ENCODE results near the gene GLP2R.

Gene GLP2R

GRCh38 chr17:9897372-9897968, 71.7 kb downstream of the GLP2R start:
- DNase-seq (ENCODE audit: extremely low spot score): no peak
- ChIA-PET CTCF (no interaction called here), POLR2A (no interaction called here)
- TF ChIP-seq ELF4 (IDR thresholded peaks at IDR 0.05): no peak
- no peak for TF ChIP-seq LEF1 (IDR thresholded peaks at IDR 0.05; ENCODE audit: borderline replicate concordance)
- no peak for TF ChIP-seq BHLHE40 (IDR thresholded peaks at IDR 0.05; ENCODE audit: borderline replicate concordance)
- no peak for TF ChIP-seq ARNT (IDR thresholded peaks at IDR 0.05)
- no peak for TF ChIP-seq SP1 (IDR thresholded peaks at IDR 0.05)
- no peak for TF ChIP-seq PKNOX1 (IDR thresholded peaks at IDR 0.05)
- TF ChIP-seq L3MBTL2 (conservative IDR thresholded peaks at IDR 0.05): no peak
- no peak for TF ChIP-seq FOXK2 (IDR thresholded peaks at IDR 0.05)
- no peak for TF ChIP-seq FOXM1 (IDR thresholded peaks at IDR 0.05; ENCODE audit: borderline replicate concordance)
- no peak for TF ChIP-seq CTBP1 (IDR thresholded peaks at IDR 0.05; ENCODE audit: borderline replicate concordance)
- no peak for TF ChIP-seq HDGF (IDR thresholded peaks at IDR 0.05; ENCODE audit: borderline replicate concordance)
- no peak for TF ChIP-seq TARDBP (IDR thresholded peaks at IDR 0.05)
- no peak for TF ChIP-seq ZNF384 (IDR thresholded peaks at IDR 0.05)
- TF ChIP-seq NFRKB (IDR thresholded peaks at IDR 0.05): no peak
- no peak for TF ChIP-seq SUZ12 (IDR thresholded peaks at IDR 0.05)
- TF ChIP-seq FOXA1 (IDR thresholded peaks at IDR 0.05): no peak

- DNase-seq (ENCODE audit: extremely low spot score): no peak
- ChIA-PET POLR2A (no interaction called here), CTCF (no interaction called here)
- TF ChIP-seq ELF4 (IDR thresholded peaks at IDR 0.05) (no peak), LEF1 (IDR thresholded peaks at IDR 0.05; ENCODE audit: borderline replicate concordance) (no peak), FOXK2 (IDR thresholded peaks at IDR 0.05) (no peak), PKNOX1 (IDR thresholded peaks at IDR 0.05) (no peak), L3MBTL2 (conservative IDR thresholded peaks at IDR 0.05) (no peak), FOXM1 (IDR thresholded peaks at IDR 0.05; ENCODE audit: borderline replicate concordance) (no peak), ZNF384 (IDR thresholded peaks at IDR 0.05) (no peak), BHLHE40 (IDR thresholded peaks at IDR 0.05; ENCODE audit: borderline replicate concordance) (no peak), FOXA1 (IDR thresholded peaks at IDR 0.05) (no peak), CTBP1 (IDR thresholded peaks at IDR 0.05; ENCODE audit: borderline replicate concordance) (no peak), TARDBP (IDR thresholded peaks at IDR 0.05) (no peak), HDGF (IDR thresholded peaks at IDR 0.05; ENCODE audit: borderline replicate concordance) (no peak), SUZ12 (IDR thresholded peaks at IDR 0.05) (no peak)
These were observed 73.1 kb downstream of the GLP2R start for GRCh38 chr17:9898812-9899211.

- POLR2A ChIA-PET: no interaction called here
- CTCF ChIA-PET: no interaction called here
- TF ChIP-seq SP1 (IDR thresholded peaks at IDR 0.05): no peak
- TF ChIP-seq BHLHE40 (IDR thresholded peaks at IDR 0.05; ENCODE audit: borderline replicate concordance): no peak
- no peak for TF ChIP-seq FOXK2 (IDR thresholded peaks at IDR 0.05)
- TF ChIP-seq FOXM1 (IDR thresholded peaks at IDR 0.05; ENCODE audit: borderline replicate concordance): no peak
- no peak for TF ChIP-seq NFRKB (IDR thresholded peaks at IDR 0.05)
- no peak for DNase-seq (ENCODE audit: extremely low spot score)
These were observed 73.7 kb downstream of the GLP2R start for GRCh38 chr17:9899280-9900043.

- ChIA-PET CTCF (interaction anchor here (0.9 to 1.0 kb wide), 2 partner anchors 10 kb away, joined by 3 read pairs; no protein-coding TSS in a partner anchor), POLR2A (no interaction called here)
- TF ChIP-seq SUZ12 (IDR thresholded peaks at IDR 0.05): no peak
- TF ChIP-seq PKNOX1 (IDR thresholded peaks at IDR 0.05): no peak
- no peak for TF ChIP-seq ARNT (IDR thresholded peaks at IDR 0.05)
- no peak for TF ChIP-seq FOXA1 (IDR thresholded peaks at IDR 0.05)
- no peak for TF ChIP-seq ELF4 (IDR thresholded peaks at IDR 0.05)
- TF ChIP-seq CTBP1 (IDR thresholded peaks at IDR 0.05; ENCODE audit: borderline replicate concordance): no peak
- TF ChIP-seq L3MBTL2 (conservative IDR thresholded peaks at IDR 0.05): no peak
- no peak for TF ChIP-seq HDGF (IDR thresholded peaks at IDR 0.05; ENCODE audit: borderline replicate concordance)
- no peak for TF ChIP-seq FOXK2 (IDR thresholded peaks at IDR 0.05)
- TF ChIP-seq NFRKB (IDR thresholded peaks at IDR 0.05): no peak
- no peak for DNase-seq (ENCODE audit: extremely low spot score)
These were observed 74.4 kb downstream of the GLP2R start for GRCh38 chr17:9900044-9900594.

- CTCF ChIA-PET: interaction anchor here (0.9 to 1.0 kb wide), 2 partner anchors 10 to 11 kb away, joined by 3 read pairs; no protein-coding TSS in a partner anchor
- POLR2A ChIA-PET: no interaction called here
- no peak for TF ChIP-seq SUZ12 (IDR thresholded peaks at IDR 0.05)
- TF ChIP-seq FOXM1 (IDR thresholded peaks at IDR 0.05; ENCODE audit: borderline replicate concordance): no peak
- no peak for TF ChIP-seq BHLHE40 (IDR thresholded peaks at IDR 0.05; ENCODE audit: borderline replicate concordance)
- TF ChIP-seq LEF1 (IDR thresholded peaks at IDR 0.05; ENCODE audit: borderline replicate concordance): no peak
- no peak for TF ChIP-seq PKNOX1 (IDR thresholded peaks at IDR 0.05)
- TF ChIP-seq CTBP1 (IDR thresholded peaks at IDR 0.05; ENCODE audit: borderline replicate concordance): no peak
- no peak for TF ChIP-seq L3MBTL2 (conservative IDR thresholded peaks at IDR 0.05)
- no peak for TF ChIP-seq ELF4 (IDR thresholded peaks at IDR 0.05)
- TF ChIP-seq ZNF384 (IDR thresholded peaks at IDR 0.05): no peak
- no peak for TF ChIP-seq FOXA1 (IDR thresholded peaks at IDR 0.05)
- TF ChIP-seq FOXK2 (IDR thresholded peaks at IDR 0.05): no peak
- no peak for TF ChIP-seq ARNT (IDR thresholded peaks at IDR 0.05)
- no peak for DNase-seq (ENCODE audit: extremely low spot score)
These were observed 75.1 kb downstream of the GLP2R start for GRCh38 chr17:9900784-9901183.
